Astrocyte (in vitro differentiated cells and primary cell): ENCODE results near the gene METRN. TPM values are rescaled to one million over a fixed set of nuclear protein-coding genes. Genes with fewer than 3 reads are reported as not detected.
A peak's percentile ranks its signal among the peaks of the same experiment; 100 is the strongest.

ENCODE experiments used
- DNase-seq: peaks from one replicate; pipeline ENCODE4 v3.0.0-alpha.2; 2010; ENCODE audit warnings: low read depth
- FAIRE-seq: peaks from 2 replicates; lab custom pipeline; 2011; peaks lifted over from hg19 to GRCh38; lab: Jason Lieb, UNC
- H2AFZ ChIP-seq: 2 replicates; pipeline ENCODE4 v1.6.0; 2012; ENCODE audit warnings: low read depth, low read length, inconsistent platforms
- H3K27ac ChIP-seq: 2 replicates; pipeline ENCODE4 v1.5.1; 2011; ENCODE audit warnings: low read depth, low read length, inconsistent platforms
- H3K27me3 ChIP-seq: 2 replicates; pipeline ENCODE4 v1.6.0; 2011; ENCODE audit warnings: low read length, inconsistent platforms; ENCODE audit not compliant: insufficient read depth
- H3K36me3 ChIP-seq: 2 replicates; pipeline ENCODE4 v1.5.1; 2011; ENCODE audit warnings: low read length, inconsistent platforms; ENCODE audit not compliant: insufficient read depth
- H3K4me1 ChIP-seq: 2 replicates; pipeline ENCODE4 v1.5.1; 2011; ENCODE audit warnings: low read length, inconsistent platforms; ENCODE audit not compliant: insufficient read depth
- H3K4me2 ChIP-seq: 2 replicates; pipeline ENCODE4 v1.6.0; 2012; ENCODE audit warnings: low read length, inconsistent platforms
- H3K4me3 ChIP-seq: 2 replicates; pipeline ENCODE4 v1.5.1; 2011; ENCODE audit warnings: low read depth, mild to moderate bottlenecking, low read length, inconsistent platforms; ENCODE audit not compliant: insufficient read depth
- H3K79me2 ChIP-seq: 2 replicates; pipeline ENCODE4 v1.6.0; 2012; ENCODE audit warnings: mild to moderate bottlenecking, low read length, inconsistent platforms; ENCODE audit not compliant: insufficient read depth
- H3K9ac ChIP-seq: 2 replicates; pipeline ENCODE4 v1.6.0; 2012; ENCODE audit warnings: mild to moderate bottlenecking, low read length, inconsistent platforms
- H3K9me3 ChIP-seq: 2 replicates; pipeline ENCODE4 v1.5.1; 2012; ENCODE audit warnings: low read depth, mild to moderate bottlenecking, low read length, inconsistent platforms; ENCODE audit not compliant: insufficient read depth
- H4K20me1 ChIP-seq: 2 replicates; pipeline ENCODE4 v1.6.0; 2012; ENCODE audit warnings: low read length, inconsistent platforms; ENCODE audit not compliant: insufficient read depth
- H3K27ac Mint-ChIP-seq: one replicate; pipeline ENCODE4 v1.8.0; 2021; ENCODE audit warnings: mild to moderate bottlenecking, mixed read lengths; ENCODE audit not compliant: unreplicated experiment
- H3K27me3 Mint-ChIP-seq: one replicate; pipeline ENCODE4 v1.8.0; 2021; ENCODE audit warnings: low read depth, mixed read lengths; ENCODE audit not compliant: unreplicated experiment
- H3K36me3 Mint-ChIP-seq: one replicate; pipeline ENCODE4 v1.8.0; 2021; ENCODE audit warnings: low read depth, mixed read lengths; ENCODE audit not compliant: unreplicated experiment
- H3K4me1 Mint-ChIP-seq: one replicate; pipeline ENCODE4 v1.8.0; 2021; ENCODE audit warnings: low read depth, mixed read lengths; ENCODE audit not compliant: unreplicated experiment
- H3K4me3 Mint-ChIP-seq: one replicate; pipeline ENCODE4 v1.8.0; 2021; ENCODE audit warnings: mild to moderate bottlenecking, moderate library complexity, mixed read lengths; ENCODE audit not compliant: unreplicated experiment
- H3K9me3 Mint-ChIP-seq: one replicate; pipeline ENCODE4 v1.8.0; 2021; ENCODE audit warnings: mild to moderate bottlenecking, mixed read lengths; ENCODE audit not compliant: unreplicated experiment
- EZH2 ChIP-seq: IDR thresholded peaks from 2 replicates; pipeline ENCODE4 v1.6.1; 2012; ENCODE audit warnings: mild to moderate bottlenecking, low read length, inconsistent platforms; ENCODE audit not compliant: insufficient read depth
- total RNA-seq: library from RNA; stranded (reverse); gene quantifications from 2 replicates; pipeline ENCODE4 v1.2.1, GENCODE V29; 2021
- TF ChIP-seq, protein P1 (sequence below): IDR thresholded peaks from 2 replicates; pipeline ENCODE4 v1.5.1; 2011; ENCODE audit warnings: low read depth, mild to moderate bottlenecking, inconsistent platforms, low read length, moderate library complexity; ENCODE audit not compliant: insufficient read depth

METRN gene
- total RNA-seq, 1 donor from 2014 or later: 31.5 TPM

DNA sequence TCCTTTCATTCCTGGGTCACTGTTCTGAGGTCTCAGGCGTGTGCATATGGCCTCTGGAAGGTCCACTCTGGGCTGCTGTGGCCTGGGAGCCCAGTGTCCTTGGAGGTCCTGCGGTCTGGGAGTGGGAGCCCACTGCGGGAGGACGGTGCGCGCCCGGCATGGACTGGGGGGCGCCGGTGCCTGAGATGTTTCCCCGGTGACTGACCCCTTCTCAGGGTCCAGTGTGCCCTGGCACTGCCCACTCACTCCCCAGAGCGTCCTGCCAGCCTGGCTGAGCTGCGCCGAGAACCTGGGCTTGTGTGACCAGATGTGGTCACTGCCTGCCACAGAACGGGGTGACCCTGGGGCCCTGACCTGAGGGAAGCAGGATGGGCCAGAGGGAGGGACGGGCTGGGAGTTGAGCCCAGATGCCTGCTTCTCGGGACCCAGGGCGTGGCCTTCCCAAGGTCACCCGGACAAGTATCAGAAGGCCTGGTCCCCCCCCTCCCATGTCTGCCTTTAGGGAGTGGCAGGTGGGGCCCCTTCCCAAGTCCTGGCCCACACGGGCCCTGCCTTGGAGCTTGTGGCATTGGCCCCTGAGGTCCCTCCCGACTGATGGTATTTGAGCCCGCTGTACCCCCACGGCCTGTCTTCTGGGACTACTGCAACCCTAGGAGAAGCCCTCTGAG lies 40.6 kb upstream of the METRN start:
- Histone ChIP-seq H3K79me2 (peaks cover 20% of the 10 kb centered on the region), H3K9me3 (no peaks in the 10 kb centered on the region), H3K4me3 (no peak overlapping the region), H3K27me3 (no peaks in the 10 kb centered on the region), H3K9ac (no peak overlapping the region), H4K20me1 (peaks cover 53% of the 10 kb centered on the region), H2AFZ (no peak overlapping the region), H3K27ac (no peak overlapping the region), H3K4me2 (no peak overlapping the region), H3K4me1 (peaks cover 7% of the 10 kb centered on the region), H3K36me3 (no peaks in the 10 kb centered on the region)
- no peaks in the 10 kb centered on the region for H3K9me3 Mint-ChIP-seq
- FAIRE-seq: no peak
- no peak for DNase-seq
- H3K4me1 Mint-ChIP-seq: peaks cover 2% of the 10 kb centered on the region
- no peak for TF ChIP-seq EZH2
- TF ChIP-seq, protein P1, sequence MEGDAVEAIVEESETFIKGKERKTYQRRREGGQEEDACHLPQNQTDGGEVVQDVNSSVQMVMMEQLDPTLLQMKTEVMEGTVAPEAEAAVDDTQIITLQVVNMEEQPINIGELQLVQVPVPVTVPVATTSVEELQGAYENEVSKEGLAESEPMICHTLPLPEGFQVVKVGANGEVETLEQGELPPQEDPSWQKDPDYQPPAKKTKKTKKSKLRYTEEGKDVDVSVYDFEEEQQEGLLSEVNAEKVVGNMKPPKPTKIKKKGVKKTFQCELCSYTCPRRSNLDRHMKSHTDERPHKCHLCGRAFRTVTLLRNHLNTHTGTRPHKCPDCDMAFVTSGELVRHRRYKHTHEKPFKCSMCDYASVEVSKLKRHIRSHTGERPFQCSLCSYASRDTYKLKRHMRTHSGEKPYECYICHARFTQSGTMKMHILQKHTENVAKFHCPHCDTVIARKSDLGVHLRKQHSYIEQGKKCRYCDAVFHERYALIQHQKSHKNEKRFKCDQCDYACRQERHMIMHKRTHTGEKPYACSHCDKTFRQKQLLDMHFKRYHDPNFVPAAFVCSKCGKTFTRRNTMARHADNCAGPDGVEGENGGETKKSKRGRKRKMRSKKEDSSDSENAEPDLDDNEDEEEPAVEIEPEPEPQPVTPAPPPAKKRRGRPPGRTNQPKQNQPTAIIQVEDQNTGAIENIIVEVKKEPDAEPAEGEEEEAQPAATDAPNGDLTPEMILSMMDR: no peak
- H3K4me3 Mint-ChIP-seq: no peak overlapping the region
- no peaks in the 10 kb centered on the region for H3K27me3 Mint-ChIP-seq
- peaks cover 2% of the 10 kb centered on the region for H3K36me3 Mint-ChIP-seq
- no peak overlapping the region for H3K27ac Mint-ChIP-seq

DNA sequence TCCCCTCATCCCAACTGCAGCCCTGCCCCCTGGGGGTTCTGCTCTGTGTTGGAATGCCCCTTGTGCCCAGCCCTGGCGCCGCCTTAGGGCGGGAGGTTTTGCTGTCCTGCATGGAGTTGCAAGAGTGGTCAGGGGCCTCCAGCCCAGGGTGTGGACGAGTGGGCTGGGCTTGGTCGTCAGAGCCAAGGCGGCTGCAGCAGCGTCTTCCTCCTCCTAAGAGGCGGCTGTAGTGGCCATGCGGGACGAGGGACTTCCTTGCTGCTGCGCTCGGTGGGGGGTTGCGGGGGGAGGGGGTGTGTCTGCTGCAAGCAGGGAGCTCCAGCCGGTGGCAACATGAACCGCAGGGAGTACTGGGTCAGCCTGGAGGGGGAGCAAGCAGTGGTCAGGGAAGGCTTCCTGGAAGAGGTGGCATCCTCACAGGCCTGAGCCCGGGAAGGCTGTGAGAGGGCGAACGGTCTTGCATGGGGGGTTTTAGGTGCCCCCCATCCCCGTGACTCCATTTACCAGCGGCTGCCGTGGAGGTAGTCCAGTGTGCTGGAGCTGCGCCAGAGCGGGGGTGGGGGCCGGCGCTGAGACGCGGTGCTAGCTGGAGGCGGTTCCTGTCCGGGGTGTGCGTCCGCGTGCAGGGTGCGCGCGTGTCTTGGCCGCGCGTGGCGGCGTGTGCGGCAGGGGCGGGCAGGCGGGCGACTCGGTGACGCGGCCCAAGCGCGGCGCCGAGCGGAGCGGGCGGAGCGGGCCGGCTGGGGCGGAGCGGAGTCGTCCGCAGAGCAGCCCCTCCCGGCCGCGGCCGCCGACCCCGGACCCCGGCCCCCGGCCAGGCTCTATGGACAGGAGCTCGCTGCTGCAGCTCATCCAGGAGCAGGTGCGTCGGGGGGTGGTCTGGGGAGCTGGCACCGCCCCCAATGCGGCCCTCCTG lies 39.7 kb upstream of the METRN start, which contains the start of gene RHBDL1:
RHBDL1 (plus strand) TSS at position 704 of the 916 bp plus-strand sequence; CDS start at position 824, 120 bp downstream.
- Mint-ChIP-seq H3K27me3 (no peaks in the 10 kb centered on the region), H3K9me3 (no peaks in the 10 kb centered on the region), H3K27ac (no peak within 1 kb of the TSS), H3K4me3 (no peak within 1 kb of the TSS), H3K36me3 (peaks cover 2% of the 10 kb centered on the region), H3K4me1 (peaks cover 2% of the 10 kb centered on the region)
- Histone ChIP-seq H3K36me3 (no peaks in the 10 kb centered on the region), H3K27me3 (no peaks in the 10 kb centered on the region), H3K4me3 (peak within 1 kb of the TSS; percentile 39), H3K4me2 (peak within 1 kb of the TSS; percentile 82), H3K9me3 (no peaks in the 10 kb centered on the region), H3K79me2 (peaks cover 11% of the 10 kb centered on the region), H3K4me1 (peaks cover 9% of the 10 kb centered on the region), H3K27ac (no peak within 1 kb of the TSS), H4K20me1 (peaks cover 44% of the 10 kb centered on the region), H2AFZ (no peak within 1 kb of the TSS), H3K9ac (no peak within 1 kb of the TSS)
- no peak for TF ChIP-seq EZH2
- FAIRE-seq (no peak), DNase-seq (peak; percentile 26)

DNA sequence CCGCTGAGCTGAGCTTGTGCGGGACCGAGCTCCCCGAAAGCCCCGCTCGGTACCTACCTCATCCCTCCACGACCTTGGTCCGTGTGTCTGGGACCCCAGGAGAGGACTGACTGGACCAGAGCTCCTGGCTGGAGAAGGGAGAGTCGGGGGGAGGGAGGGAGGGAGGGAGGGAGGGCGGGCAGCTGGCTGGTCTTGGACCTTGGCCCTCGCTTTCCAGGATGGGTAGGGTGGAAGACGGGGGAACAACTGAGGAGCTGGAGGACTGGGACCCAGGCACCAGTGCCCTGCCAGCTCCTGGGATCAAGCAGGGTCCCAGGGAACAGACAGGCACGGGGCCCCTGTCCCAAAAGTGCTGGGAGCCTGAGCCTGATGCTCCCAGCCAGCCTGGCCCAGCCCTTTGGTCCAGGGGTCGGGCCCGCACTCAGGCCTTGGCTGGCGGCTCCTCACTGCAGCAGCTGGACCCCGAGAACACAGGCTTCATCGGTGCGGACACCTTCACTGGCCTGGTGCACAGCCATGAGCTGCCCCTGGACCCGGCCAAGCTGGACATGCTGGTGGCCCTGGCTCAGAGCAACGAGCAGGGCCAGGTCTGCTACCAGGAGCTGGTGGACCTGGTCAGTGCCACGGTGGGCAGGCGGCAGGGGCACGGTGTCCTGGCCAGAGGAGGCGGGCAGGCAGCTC lies 38.9 kb upstream of the METRN start:
- Histone ChIP-seq H4K20me1 (peaks cover 46% of the 10 kb centered on the region), H3K36me3 (no peaks in the 10 kb centered on the region), H3K4me2 (peak overlapping the region; percentile 82), H2AFZ (no peak overlapping the region), H3K9me3 (no peaks in the 10 kb centered on the region), H3K9ac (no peak overlapping the region), H3K4me1 (peaks cover 13% of the 10 kb centered on the region), H3K27ac (no peak overlapping the region), H3K79me2 (peaks cover 13% of the 10 kb centered on the region), H3K27me3 (no peaks in the 10 kb centered on the region), H3K4me3 (peak overlapping the region; percentile 39)
- H3K4me3 Mint-ChIP-seq: no peak overlapping the region
- no peaks in the 10 kb centered on the region for H3K27me3 Mint-ChIP-seq
- H3K4me1 Mint-ChIP-seq: peaks cover 2% of the 10 kb centered on the region
- H3K9me3 Mint-ChIP-seq: no peaks in the 10 kb centered on the region
- TF ChIP-seq EZH2: no peak
- TF ChIP-seq, protein P1: no peak
- no peak overlapping the region for H3K27ac Mint-ChIP-seq
- FAIRE-seq (no peak), DNase-seq (no peak)
- H3K36me3 Mint-ChIP-seq: peaks cover 2% of the 10 kb centered on the region
